Gastrocnemius medialis (tissue), 4 donors: Measurements from ENCODE around the gene ZDHHC8.

Source experiments
- CTCF ChIP-seq, 5 experiments: fragments of 450-650 bp in 3 of 5; fragments of 200-600 bp in 2 of 5; sonication (generic) in 2 of 5; IDR thresholded peaks in 4 of 5; conservative IDR thresholded peaks in 1 of 5; 1 replicate in 4 of 5; 2 replicates in 1 of 5; pipeline ENCODE4 v1.5.1; 2016 to 2019; ENCODE audit warnings: antibody characterized with exemption in 5 of 5, mild to moderate bottlenecking in 3 of 5, moderate library complexity in 3 of 5
- POLR2A ChIP-seq, 2 donors: fragments of 450-650 bp; IDR thresholded peaks; one replicate each; pipeline ENCODE4 v1.6.1; 2017; ENCODE audit warnings: antibody characterized with exemption in 2 of 2, mild to moderate bottlenecking in 2 of 2, moderate library complexity in 2 of 2

GRCh38 chr22:20136603-20136873 lies 4.9 kb downstream of the ZDHHC8 start:
- no peak for TF ChIP-seq POLR2A (IDR thresholded peaks at IDR 0.05)
- no peak for TF ChIP-seq CTCF (IDR thresholded peaks at IDR 0.05 in 4 of 5, conservative IDR thresholded peaks at IDR 0.05 in 1 of 5)
